ENCODE data around the gene RAMAC.
"Not testable (repeated sequence)": the region's sequence is repeated elsewhere in the genome, so short reads cannot be mapped to it uniquely, and the experiment has no call there.

Gene RAMAC

DNA sequence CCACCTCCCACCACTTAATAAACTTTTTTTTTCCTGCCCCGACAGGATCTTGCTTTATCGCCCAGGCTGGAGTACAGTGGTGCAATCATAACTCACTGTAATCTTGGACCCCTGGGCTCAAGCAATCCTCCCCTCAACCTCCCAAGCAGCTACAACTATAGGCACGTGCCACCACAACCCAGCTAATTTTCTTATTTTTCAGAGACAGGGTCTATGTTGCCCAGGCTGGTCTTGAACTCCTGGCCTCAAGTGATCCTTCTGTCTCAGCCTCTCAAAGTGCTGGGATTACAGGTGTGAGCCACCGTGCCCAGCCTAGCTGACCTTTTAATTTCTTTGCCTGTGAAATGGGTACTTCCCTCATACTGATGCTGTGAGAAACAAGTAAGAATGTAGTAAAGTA is 29.4 kb downstream of the RAMAC start:
- DNase-seq = no peak

DNA sequence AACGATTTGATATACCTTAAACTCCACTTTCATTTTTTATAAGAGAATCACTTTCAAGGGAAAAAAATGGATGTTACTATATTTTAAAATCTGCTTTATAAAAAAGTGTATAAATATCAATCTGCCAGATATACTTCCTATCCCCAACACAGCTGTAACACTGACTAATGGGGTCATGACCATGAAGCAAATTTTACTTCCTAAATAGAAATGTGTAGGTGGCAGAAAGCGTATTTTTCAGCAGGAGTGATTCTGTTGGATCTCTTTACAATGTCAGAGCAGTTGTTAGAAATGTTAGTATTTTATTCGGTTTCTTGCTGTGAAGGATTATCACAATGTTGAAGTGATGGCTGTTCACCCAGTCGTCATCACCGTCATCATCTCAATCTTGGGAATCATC is 30.9 kb downstream of the RAMAC start:
- no peak for DNase-seq

DNA sequence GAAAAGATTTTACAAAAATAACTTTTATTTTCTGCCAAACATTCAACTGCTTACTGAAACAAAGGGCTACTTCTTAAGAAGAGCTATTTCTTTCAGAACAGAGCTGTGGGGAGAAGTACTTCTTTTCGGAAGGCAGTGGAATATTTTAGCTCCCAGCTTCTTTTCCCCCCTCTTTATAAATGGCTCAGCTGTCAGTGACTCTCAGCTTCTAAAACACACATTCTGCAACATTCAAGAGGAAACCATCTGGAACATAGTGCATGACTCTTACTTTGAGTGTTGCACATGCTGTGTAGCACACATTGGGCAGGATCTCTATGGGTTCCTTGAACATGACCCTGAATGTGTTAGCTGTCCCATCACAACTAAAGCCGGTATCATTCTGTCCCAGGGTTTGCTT is 32.4 kb downstream of the RAMAC start:
- no peak for DNase-seq

DNA sequence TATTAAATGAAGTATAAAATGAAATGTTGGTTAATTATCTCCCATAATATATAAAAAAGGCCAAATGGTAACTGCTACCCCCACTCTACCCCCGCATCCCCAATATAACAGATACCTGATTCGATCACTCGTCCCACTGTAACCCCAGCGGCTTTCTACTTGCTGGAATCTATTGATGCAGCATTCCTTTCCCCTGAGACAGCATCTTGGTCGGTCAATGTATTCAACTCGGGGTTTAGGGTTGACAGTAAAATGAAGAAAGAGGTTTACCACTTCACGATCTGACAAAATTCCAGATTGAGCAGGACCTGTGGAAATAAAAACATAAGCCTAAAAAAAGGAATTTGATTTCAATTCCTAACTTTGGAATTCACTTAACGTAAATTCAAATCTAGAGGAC is 44.0 kb downstream of the RAMAC start:
- no peak for DNase-seq

DNA sequence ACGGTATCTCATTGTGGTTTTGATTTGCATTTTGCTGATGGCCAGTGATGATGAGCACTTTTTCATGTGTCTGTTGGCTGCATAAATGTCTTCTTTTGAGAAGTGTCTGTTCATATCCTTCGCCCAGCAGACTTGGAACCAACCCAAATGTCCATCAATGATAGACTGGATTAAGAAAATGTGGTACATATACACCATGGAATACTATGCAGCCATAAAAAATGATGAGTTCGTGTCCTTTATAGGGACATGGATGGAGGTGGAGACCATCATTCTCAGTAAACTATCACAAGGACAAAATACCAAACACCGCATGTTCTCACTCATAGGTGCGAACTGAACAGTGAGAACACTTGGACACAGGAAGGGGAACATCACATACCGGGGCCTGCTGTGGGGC is 45.2 kb downstream of the RAMAC start:
- not testable (repeated sequence) for DNase-seq

DNA sequence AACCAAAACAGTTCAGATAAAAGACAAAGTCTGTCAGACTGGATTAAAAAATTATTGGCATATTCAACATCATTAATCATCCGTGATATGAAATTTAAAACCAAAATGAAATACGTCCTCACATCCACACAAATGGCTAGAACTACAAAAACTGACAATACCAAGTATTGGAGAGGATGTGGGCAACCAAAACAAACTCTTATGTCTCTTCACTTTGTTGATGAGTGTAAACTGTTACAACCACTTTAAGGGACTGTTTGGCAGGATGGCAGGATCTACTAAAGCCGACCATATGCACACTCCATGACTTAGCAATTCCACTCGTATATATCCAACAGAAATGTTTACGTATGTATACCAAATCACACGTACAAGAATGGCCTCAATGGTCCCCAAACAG is 50.2 kb downstream of the RAMAC start:
- no peak for DNase-seq

DNA sequence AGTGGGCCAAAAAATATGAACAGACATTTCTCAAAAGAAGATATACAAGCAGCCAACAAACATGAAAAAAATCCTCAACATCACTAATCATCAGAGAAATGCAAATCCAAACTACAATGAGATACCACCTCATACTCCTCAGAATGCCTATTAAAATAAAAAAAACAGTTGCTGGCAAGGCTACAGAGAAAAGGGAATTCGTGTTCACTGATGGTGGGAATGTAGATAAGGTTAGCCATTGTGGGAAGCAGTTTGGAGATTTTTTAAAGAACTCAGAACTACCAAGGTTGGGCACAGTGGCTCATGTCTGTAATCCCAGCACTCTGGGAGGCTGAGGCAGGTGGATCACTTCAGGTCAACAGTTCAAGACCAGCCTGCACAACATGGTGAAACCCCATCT is 53.2 kb downstream of the RAMAC start:
- no peak for DNase-seq
